ENCODE measurements around the gene PMVK. TPM values are rescaled to one million over a fixed set of nuclear protein-coding genes. Genes with fewer than 3 reads are reported as not detected.
"Not testable (repeated sequence)": the region's sequence is repeated elsewhere in the genome, so short reads cannot be mapped to it uniquely, and the experiment has no call there.

The PMVK gene
- 10 to 100 TPM; 32.4 to 34.6 TPM for total RNA-seq

- peak; percentile 94 to 96 for DNase-seq
- Mint-ChIP-seq H3K27me3 (ENCODE audit: low read depth) (no peaks in the 10 kb centered on the region), H3K4me3 (peak within 1 kb of the TSS; percentile 93 to 98), H3K27ac (peak within 1 kb of the TSS; percentile 98), H3K36me3 (ENCODE audit: insufficient read depth in 2 of 2) (peaks cover 2 to 3% of the 10 kb centered on the region in 2 donors), H3K9me3 (no peaks in the 10 kb centered on the region), H3K4me1 (ENCODE audit: low read depth) (peaks cover 64% of the 10 kb centered on the region)
- peak; percentile 82 to 84 for ATAC-seq (replicated peaks in 1 of 2)
These were observed at the start of gene PMVK for GRCh38 chr1:154936555-154937084. PMVK (minus strand) TSS chr1:154936719; CDS start chr1:154936685, 34 bp downstream.

- peak overlapping the region; percentile 88 for H3K27ac Mint-ChIP-seq
- H3K36me3 Mint-ChIP-seq (ENCODE audit: insufficient read depth in 2 of 2) = peaks cover 4 to 10% of the 10 kb centered on the region in 2 donors
- DNase-seq (no peak), ATAC-seq (replicated peaks in 1 of 2) (no peak)
- no peaks in the 10 kb centered on the region for H3K27me3 Mint-ChIP-seq (ENCODE audit: low read depth)
- H3K4me3 Mint-ChIP-seq = no peak overlapping the region
- H3K4me1 Mint-ChIP-seq (ENCODE audit: low read depth) = peaks cover 22% of the 10 kb centered on the region
- H3K9me3 Mint-ChIP-seq = no peaks in the 10 kb centered on the region
These were observed 47.4 kb upstream of the PMVK start for GRCh38 chr1:154983776-154984466.

- peaks cover 14% of the 10 kb centered on the region for H3K4me1 Mint-ChIP-seq (ENCODE audit: low read depth)
- peak; percentile 96 to 98 for DNase-seq
- H3K27me3 Mint-ChIP-seq (ENCODE audit: low read depth) = no peaks in the 10 kb centered on the region
- peak within 1 kb of the TSS; percentile 88 for H3K27ac Mint-ChIP-seq
- ATAC-seq (replicated peaks in 1 of 2) = peak; percentile 99 to 100
- H3K36me3 Mint-ChIP-seq (ENCODE audit: insufficient read depth in 2 of 2) = peaks cover 4 to 9% of the 10 kb centered on the region in 2 donors
- no peak within 1 kb of the TSS for H3K4me3 Mint-ChIP-seq
- H3K9me3 Mint-ChIP-seq = no peaks in the 10 kb centered on the region
These were observed 46.6 kb upstream of the PMVK start, which contains the start of gene FLAD1 for GRCh38 chr1:154982897-154983648. FLAD1 (plus strand) TSS chr1:154983344; CDS start chr1:154983695, 351 bp downstream.

GRCh38 chr1:154982341-154982740 lies 45.8 kb upstream of the PMVK start:
- no peaks in the 10 kb centered on the region for H3K9me3 Mint-ChIP-seq
- no peak overlapping the region for H3K27ac Mint-ChIP-seq
- ATAC-seq (replicated peaks in 1 of 2) = no peak
- no peak for DNase-seq
- H3K4me1 Mint-ChIP-seq (ENCODE audit: low read depth) = peaks cover 10% of the 10 kb centered on the region
- H3K36me3 Mint-ChIP-seq (ENCODE audit: insufficient read depth in 2 of 2) = peaks cover 6 to 9% of the 10 kb centered on the region in 2 donors
- no peaks in the 10 kb centered on the region for H3K27me3 Mint-ChIP-seq (ENCODE audit: low read depth)
- no peak overlapping the region for H3K4me3 Mint-ChIP-seq

- Mint-ChIP-seq H3K9me3 (no peaks in the 10 kb centered on the region), H3K4me1 (ENCODE audit: low read depth) (no peaks in the 10 kb centered on the region)
These were observed 41.8 kb upstream of the PMVK start for GRCh38 chr1:154978360-154978759.

GRCh38 chr1:154977762-154978161 lies 41.2 kb upstream of the PMVK start:
- not testable (repeated sequence) for ATAC-seq (replicated peaks in 1 of 2); H3K4me1 Mint-ChIP-seq (ENCODE audit: low read depth); DNase-seq; H3K36me3 Mint-ChIP-seq (ENCODE audit: insufficient read depth in 2 of 2); H3K9me3 Mint-ChIP-seq; H3K27me3 Mint-ChIP-seq (ENCODE audit: low read depth)
- Mint-ChIP-seq H3K27ac (peak overlapping the region; percentile 55), H3K4me3 (peak overlapping the region in 1 of 2 donors; percentile 37)

More at GRCh38 chr1:154978360-154978759, 41.8 kb upstream of the PMVK start:
- peaks cover 6 to 9% of the 10 kb centered on the region in 2 donors for H3K36me3 Mint-ChIP-seq (ENCODE audit: insufficient read depth in 2 of 2)
- DNase-seq (no peak), ATAC-seq (replicated peaks in 1 of 2) (no peak)
- H3K27ac Mint-ChIP-seq = no peak overlapping the region
- no peaks in the 10 kb centered on the region for H3K27me3 Mint-ChIP-seq (ENCODE audit: low read depth)
- no peak overlapping the region for H3K4me3 Mint-ChIP-seq

GRCh38 chr1:154975409-154976059 lies 39.0 kb upstream of the PMVK start:
- ATAC-seq (replicated peaks in 1 of 2) (peak in 1 of 2 donors; percentile 8), DNase-seq (peak; percentile 65 to 70)
- H3K27ac Mint-ChIP-seq = no peak overlapping the region
- no peak overlapping the region for H3K4me3 Mint-ChIP-seq
- H3K4me1 Mint-ChIP-seq (ENCODE audit: low read depth) = peaks cover 27% of the 10 kb centered on the region
- no peaks in the 10 kb centered on the region for H3K9me3 Mint-ChIP-seq
- peaks cover 7 to 8% of the 10 kb centered on the region in 2 donors for H3K36me3 Mint-ChIP-seq (ENCODE audit: insufficient read depth in 2 of 2)
- H3K27me3 Mint-ChIP-seq (ENCODE audit: low read depth) = no peaks in the 10 kb centered on the region

- Mint-ChIP-seq H3K36me3 (ENCODE audit: insufficient read depth in 2 of 2) (peaks cover 7 to 8% of the 10 kb centered on the region in 2 donors), H3K27me3 (ENCODE audit: low read depth) (no peaks in the 10 kb centered on the region), H3K27ac (no peak overlapping the region), H3K4me1 (ENCODE audit: low read depth) (peaks cover 28% of the 10 kb centered on the region), H3K4me3 (no peak overlapping the region), H3K9me3 (no peaks in the 10 kb centered on the region)
- peak; percentile 94 to 95 for DNase-seq
- ATAC-seq (replicated peaks in 1 of 2) = peak; percentile 64 to 65
These were observed 38.4 kb upstream of the PMVK start for GRCh38 chr1:154974808-154975408.

GRCh38 chr1:154974102-154974807 lies 37.7 kb upstream of the PMVK start, which contains the start of gene CKS1B:
CKS1B (plus strand) TSS chr1:154974681; CDS start chr1:154974746, 65 bp downstream.
- Mint-ChIP-seq H3K9me3 (no peaks in the 10 kb centered on the region), H3K4me3 (no peak within 1 kb of the TSS), H3K36me3 (ENCODE audit: insufficient read depth in 2 of 2) (peaks cover 3 to 4% of the 10 kb centered on the region in 2 donors), H3K27me3 (ENCODE audit: low read depth) (no peaks in the 10 kb centered on the region), H3K27ac (no peak within 1 kb of the TSS), H3K4me1 (ENCODE audit: low read depth) (peaks cover 33% of the 10 kb centered on the region)
- DNase-seq (peak; percentile 92 to 96), ATAC-seq (replicated peaks in 1 of 2) (peak; percentile 84 to 87)

GRCh38 chr1:154973344-154974101 lies 37.0 kb upstream of the PMVK start:
- no peaks in the 10 kb centered on the region for H3K27me3 Mint-ChIP-seq (ENCODE audit: low read depth)
- H3K9me3 Mint-ChIP-seq = no peaks in the 10 kb centered on the region
- H3K4me3 Mint-ChIP-seq = no peak overlapping the region
- peaks cover 41% of the 10 kb centered on the region for H3K4me1 Mint-ChIP-seq (ENCODE audit: low read depth)
- ATAC-seq (replicated peaks in 1 of 2) (peak; percentile 26 to 30), DNase-seq (peak; percentile 95 to 97)
- H3K27ac Mint-ChIP-seq = no peak overlapping the region
- H3K36me3 Mint-ChIP-seq (ENCODE audit: insufficient read depth in 2 of 2) = peaks cover 0 to 4% of the 10 kb centered on the region in 2 donors

GRCh38 chr1:154972517-154973343 lies 36.2 kb upstream of the PMVK start:
- H3K4me1 Mint-ChIP-seq (ENCODE audit: low read depth) = peaks cover 44% of the 10 kb centered on the region
- ATAC-seq (replicated peaks in 1 of 2) (no peak), DNase-seq (no peak)
- no peaks in the 10 kb centered on the region for H3K9me3 Mint-ChIP-seq
- peak overlapping the region; percentile 51 for H3K27ac Mint-ChIP-seq
- no peak overlapping the region for H3K4me3 Mint-ChIP-seq
- H3K36me3 Mint-ChIP-seq (ENCODE audit: insufficient read depth in 2 of 2) = peaks cover 4% of the 10 kb centered on the region in 2 donors
- no peaks in the 10 kb centered on the region for H3K27me3 Mint-ChIP-seq (ENCODE audit: low read depth)
